Left lung (tissue), 10 donors: ENCODE measurements around the gene PREX1. TPM values are rescaled to one million over a fixed set of nuclear protein-coding genes. Genes with fewer than 3 reads are reported as not detected.

Experiments
- ATAC-seq: fragments of 200-7000 bp; cut with Tn5 transposase; one replicate; pipeline ENCODE4 v1.9.1; 2020; ENCODE audit warnings: moderate library complexity
- DNase-seq, 4 donors: peaks; one replicate each; pipeline ENCODE4 v3.0.0-alpha.2; 2013 to 2020
- H3K27ac ChIP-seq, 2 donors: fragments of 200-600 bp; sonication (generic) in 1 of 2; one replicate each; pipeline versions ENCODE4 v1.5.0 to v1.8.0; 2020 to 2021
- H3K27me3 ChIP-seq, 2 donors: fragments of 200-600 bp; sonication (generic) in 1 of 2; one replicate each; pipeline versions ENCODE4 v1.5.0 to v1.8.0; 2020 to 2021
- H3K36me3 ChIP-seq, 2 donors: fragments of 200-600 bp; sonication (generic) in 1 of 2; one replicate each; pipeline versions ENCODE4 v1.5.0 to v1.8.0; 2020 to 2021
- H3K4me1 ChIP-seq, 2 donors: fragments of 200-600 bp; one replicate each; pipeline ENCODE4 v1.8.0; 2021
- H3K4me3 ChIP-seq, 2 donors: fragments of 200-600 bp; sonication (generic) in 1 of 2; one replicate each; pipeline versions ENCODE4 v1.5.0 to v1.8.0; 2020 to 2021; ENCODE audit warnings: mild to moderate bottlenecking in 1 of 2
- H3K9me3 ChIP-seq, 2 donors: fragments of 200-600 bp; sonication (generic) in 1 of 2; one replicate each; pipeline versions ENCODE4 v1.5.0 to v1.8.0; 2020 to 2021
- CTCF ChIP-seq, 2 donors: fragments of 200-600 bp; sonication (generic) in 1 of 2; IDR thresholded peaks; one replicate each; pipeline versions ENCODE4 v1.5.0 to v1.8.0; 2021; ENCODE audit warnings: antibody characterized with exemption in 2 of 2
- intact Hi-C, 2 donors: fragments of 100-400 bp; cut with DNase I; formaldehyde crosslinking; loops; one replicate each; pipeline versions ENCODE4 v1.11.2 to v1.14.2; 2022
- polyA plus RNA-seq, 6 donors: library from polyadenylated mRNA; unstranded; fragments of 120-200 nt; gene quantifications; one replicate each; pipeline ENCODE4 v1.2.1, GENCODE V29; 2013; ENCODE audit not compliant: insufficient read length in 6 of 6
- total RNA-seq, 2 donors: library from RNA; stranded (reverse); fragmentation: NEBNext Ultra II Directional; extraction: Animal tissue kit (Norgen Biotek cat#: 25700); gene quantifications; one replicate each; pipeline ENCODE4 v1.2.1, GENCODE V29; 2021
- donor health status: DM: no; HTN: yes; CAD: no.
- donor health status: DM: no; HTN: no; CAD: no.

Gene PREX1
- total and polyA plus RNA-seq, 8 donors = 20.3 to 111 (median 26.1) TPM

GRCh38 chr20:48803176-48804053 lies 24.4 kb downstream of the PREX1 start:
- peaks cover 0 to 14% of the 10 kb centered on the region in 2 donors for H3K36me3 ChIP-seq
- peaks cover 0 to 86% of the 10 kb centered on the region in 2 donors for H3K4me1 ChIP-seq
- peaks cover 0 to 78% of the 10 kb centered on the region in 2 donors for H3K27me3 ChIP-seq
- DNase-seq (no peak), ATAC-seq (no peak)
- no peak for TF ChIP-seq CTCF (IDR thresholded peaks at IDR 0.05)
- no peak overlapping the region for H3K27ac ChIP-seq
- H3K9me3 ChIP-seq = no peaks in the 10 kb centered on the region
- no peak overlapping the region for H3K4me3 ChIP-seq
- intact Hi-C loops = no loop called here

DNA sequence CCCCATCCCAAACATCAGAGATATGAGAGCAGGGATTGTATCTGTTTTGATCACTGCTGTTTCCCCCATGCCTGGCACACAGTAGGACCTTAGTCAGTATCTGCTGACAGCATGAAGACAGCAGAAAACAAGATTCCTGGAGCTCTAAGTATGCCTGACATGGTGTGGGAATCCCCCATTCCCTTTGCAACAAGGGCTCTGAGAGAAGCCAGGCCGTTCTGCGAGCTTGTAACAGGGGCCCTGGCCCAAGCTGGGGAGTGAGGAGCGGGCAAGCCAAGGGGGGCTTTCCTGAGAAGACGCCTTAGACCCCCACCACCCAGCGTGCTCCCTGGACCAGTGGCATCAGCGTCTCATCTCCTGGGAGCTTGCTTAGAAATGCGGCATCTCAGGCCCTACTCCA lies 25.2 kb downstream of the PREX1 start:
- Histone ChIP-seq H3K9me3 (no peaks in the 10 kb centered on the region), H3K4me1 (peaks cover 0 to 86% of the 10 kb centered on the region in 2 donors), H3K36me3 (peaks cover 0 to 14% of the 10 kb centered on the region in 2 donors), H3K27ac (no peak overlapping the region), H3K27me3 (peaks cover 0 to 77% of the 10 kb centered on the region in 2 donors), H3K4me3 (no peak overlapping the region)
- ATAC-seq (no peak), DNase-seq (no peak)
- TF ChIP-seq CTCF (IDR thresholded peaks at IDR 0.05) = no peak
- intact Hi-C loops = no loop called here

GRCh38 chr20:48802216-48802615 lies 25.6 kb downstream of the PREX1 start:
- intact Hi-C loops = no loop called here
- Histone ChIP-seq H3K9me3 (no peaks in the 10 kb centered on the region), H3K27me3 (peaks cover 0 to 77% of the 10 kb centered on the region in 2 donors), H3K27ac (no peak overlapping the region), H3K36me3 (peaks cover 0 to 14% of the 10 kb centered on the region in 2 donors), H3K4me3 (no peak overlapping the region), H3K4me1 (peaks cover 0 to 86% of the 10 kb centered on the region in 2 donors)
- DNase-seq (no peak), ATAC-seq (no peak)
- no peak for TF ChIP-seq CTCF (IDR thresholded peaks at IDR 0.05)

GRCh38 chr20:48801197-48801596 lies 26.6 kb downstream of the PREX1 start:
- intact Hi-C loops = no loop called here
- TF ChIP-seq CTCF (IDR thresholded peaks at IDR 0.05) = no peak
- Histone ChIP-seq H3K27me3 (peaks cover 0 to 71% of the 10 kb centered on the region in 2 donors), H3K27ac (no peak overlapping the region), H3K9me3 (no peaks in the 10 kb centered on the region), H3K4me3 (no peak overlapping the region), H3K4me1 (peaks cover 0 to 92% of the 10 kb centered on the region in 2 donors), H3K36me3 (peaks cover 0 to 8% of the 10 kb centered on the region in 2 donors)
- no peak for DNase-seq
- no peak for ATAC-seq

- peaks cover 0 to 65% of the 10 kb centered on the region in 2 donors for H3K27me3 ChIP-seq
- H3K9me3 ChIP-seq = no peaks in the 10 kb centered on the region
- TF ChIP-seq CTCF (IDR thresholded peaks at IDR 0.05) = no peak
- no peak overlapping the region for H3K4me3 ChIP-seq
- H3K27ac ChIP-seq = no peak overlapping the region
- intact Hi-C loops = no loop called here
- DNase-seq (no peak), ATAC-seq (no peak)
- peaks cover 0 to 92% of the 10 kb centered on the region in 2 donors for H3K4me1 ChIP-seq
- peaks cover 0 to 8% of the 10 kb centered on the region in 2 donors for H3K36me3 ChIP-seq
These were observed 27.6 kb downstream of the PREX1 start for GRCh38 chr20:48800177-48800576.
